Esophagus squamous epithelium (tissue), 5 donors: Measurements from ENCODE around the gene TPRX1. TPM values are rescaled to one million over a fixed set of nuclear protein-coding genes. Genes with fewer than 3 reads are reported as not detected.
"Not testable (repeated sequence)": the region's sequence is repeated elsewhere in the genome, so short reads cannot be mapped to it uniquely, and the experiment has no call there.

Experiments
- DNase-seq: peaks from one replicate; lab custom pipeline; 2025; lab: John Stamatoyannopoulos, UW
- H3K27ac ChIP-seq, 4 donors: fragments of 200-600 bp; sonication (generic); one replicate each; pipeline ENCODE4 v1.5.1; 2016 to 2019; ENCODE audit warnings: mild to moderate bottlenecking in 1 of 4
- H3K27me3 ChIP-seq, 4 donors: fragments of 200-600 bp; sonication (generic); 1 replicate in 3 of 4; 2 replicates in 1 of 4; pipeline versions ENCODE4 v1.5.1 to v1.6.0; 2017 to 2021; ENCODE audit warnings: antibody characterized with exemption in 1 of 4
- H3K36me3 ChIP-seq, 3 donors: fragments of 200-600 bp; sonication (generic); one replicate each; pipeline ENCODE4 v1.5.1; 2016 to 2019
- H3K4me1 ChIP-seq, 3 donors: fragments of 200-600 bp; sonication (generic); one replicate each; pipeline ENCODE4 v1.5.1; 2017 to 2019
- H3K4me3 ChIP-seq, 4 donors: fragments of 200-600 bp; sonication (generic); 1 replicate in 3 of 4; 2 replicates in 1 of 4; pipeline ENCODE4 v1.5.1; 2016 to 2019; ENCODE audit warnings: mild to moderate bottlenecking in 2 of 4, moderate library complexity in 1 of 4
- H3K9me3 ChIP-seq, 3 donors: fragments of 200-600 bp; sonication (generic); one replicate each; pipeline ENCODE4 v1.5.1; 2016 to 2019
- POLR2A ChIP-seq, 4 donors: fragments of 450-650 bp; IDR thresholded peaks; one replicate each; pipeline ENCODE4 v1.6.1; 2017; ENCODE audit warnings: antibody characterized with exemption in 4 of 4, mild to moderate bottlenecking in 4 of 4, moderate library complexity in 3 of 4
- WGBS, 2 donors: methylation state at CpG; one replicate each; pipeline ENCODE4 v1.1.5; 2018; 5-methylcytosine and 5-hydroxymethylcytosine counted together
- intact Hi-C: fragments of 100-400 bp; cut with DNase I; formaldehyde crosslinking; loops from one replicate; pipeline ENCODE4 v1.15.0; 2022
- total RNA-seq, 4 donors: library from RNA; depleted of rRNA; stranded (reverse); fragments of >200 nt; gene quantifications; one replicate each; pipeline ENCODE4 v1.1.0, GENCODE V29; 2016
- TF ChIP-seq, protein P1 (sequence below), 6 experiments: fragments of 450-650 bp in 4 of 6; fragments of 200-600 bp in 2 of 6; sonication (generic) in 2 of 6; IDR thresholded peaks; one replicate each; pipeline ENCODE4 v1.5.1; 2016 to 2019; ENCODE audit warnings: antibody characterized with exemption in 6 of 6, mild to moderate bottlenecking in 4 of 6, moderate library complexity in 4 of 6
- donor health status: DM: yes; HTN: yes; CAD: no.

The TPRX1 gene
- total RNA-seq, 4 donors from 2014 or later, result not detected

DNA sequence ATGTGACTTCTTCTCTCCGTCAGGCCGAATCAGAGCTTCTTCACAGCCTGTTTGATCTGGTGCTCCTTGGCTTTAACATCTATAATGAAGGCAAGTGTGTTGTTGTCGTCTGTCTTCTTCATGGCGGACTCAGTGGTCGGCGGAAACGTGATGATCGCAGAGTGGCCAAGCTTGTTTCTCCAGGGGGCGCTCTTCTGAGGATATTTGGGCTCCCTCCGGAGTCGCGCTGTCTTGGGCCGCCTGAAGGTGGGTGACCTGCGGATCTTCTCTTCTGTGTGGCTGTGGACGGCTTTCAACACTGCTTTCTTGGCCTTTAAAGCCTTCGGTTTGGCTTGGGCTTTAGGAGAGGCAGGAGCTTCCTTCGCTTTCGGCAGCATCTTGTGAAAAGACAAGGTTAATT, 9.8 kb downstream of the TPRX1 start:
- no peak overlapping the region for H3K27ac ChIP-seq
- TF ChIP-seq, protein P1, sequence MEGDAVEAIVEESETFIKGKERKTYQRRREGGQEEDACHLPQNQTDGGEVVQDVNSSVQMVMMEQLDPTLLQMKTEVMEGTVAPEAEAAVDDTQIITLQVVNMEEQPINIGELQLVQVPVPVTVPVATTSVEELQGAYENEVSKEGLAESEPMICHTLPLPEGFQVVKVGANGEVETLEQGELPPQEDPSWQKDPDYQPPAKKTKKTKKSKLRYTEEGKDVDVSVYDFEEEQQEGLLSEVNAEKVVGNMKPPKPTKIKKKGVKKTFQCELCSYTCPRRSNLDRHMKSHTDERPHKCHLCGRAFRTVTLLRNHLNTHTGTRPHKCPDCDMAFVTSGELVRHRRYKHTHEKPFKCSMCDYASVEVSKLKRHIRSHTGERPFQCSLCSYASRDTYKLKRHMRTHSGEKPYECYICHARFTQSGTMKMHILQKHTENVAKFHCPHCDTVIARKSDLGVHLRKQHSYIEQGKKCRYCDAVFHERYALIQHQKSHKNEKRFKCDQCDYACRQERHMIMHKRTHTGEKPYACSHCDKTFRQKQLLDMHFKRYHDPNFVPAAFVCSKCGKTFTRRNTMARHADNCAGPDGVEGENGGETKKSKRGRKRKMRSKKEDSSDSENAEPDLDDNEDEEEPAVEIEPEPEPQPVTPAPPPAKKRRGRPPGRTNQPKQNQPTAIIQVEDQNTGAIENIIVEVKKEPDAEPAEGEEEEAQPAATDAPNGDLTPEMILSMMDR (IDR thresholded peaks at IDR 0.05), result no peak
- no peak for TF ChIP-seq POLR2A (IDR thresholded peaks at IDR 0.05)
- no peak for DNase-seq
- H3K4me3 ChIP-seq, result no peak overlapping the region
- H3K4me1 ChIP-seq, result peaks cover 0 to 12% (median 6%) of the 10 kb centered on the region in 3 donors
- H3K36me3 ChIP-seq, result no peaks in the 10 kb centered on the region
- peaks cover 0 to 7% (median 0%) of the 10 kb centered on the region in 4 donors for H3K27me3 ChIP-seq
- H3K9me3 ChIP-seq, result no peaks in the 10 kb centered on the region
- WGBS, 2 donors, result 83 to 85% methylated on average over 16 to 18 of the region's 18 CpGs
- intact Hi-C loops, result loop anchor here (10.0 kb wide), 1 partner anchor 360 kb away; no protein-coding TSS in a partner anchor

DNA sequence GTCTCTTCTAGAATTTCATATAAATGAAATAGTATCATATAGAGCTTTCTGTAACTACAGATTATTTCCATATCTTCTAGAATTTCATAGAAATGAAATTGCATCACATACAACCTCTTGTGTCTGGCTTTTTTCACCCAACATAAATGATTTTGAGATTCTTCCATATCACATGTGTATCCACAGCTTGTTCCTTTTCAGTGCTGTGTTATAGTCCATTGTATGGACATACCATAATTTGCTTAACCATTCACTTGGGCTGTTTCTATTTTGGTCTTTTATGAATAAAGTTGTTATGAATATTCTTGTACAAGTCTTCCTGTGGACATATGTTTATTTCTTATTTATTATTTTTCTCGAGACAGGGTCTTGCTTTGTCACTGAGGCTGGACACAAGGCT, 11.7 kb downstream of the TPRX1 start:
- Histone ChIP-seq H3K4me1 (peaks cover 0 to 22% (median 6%) of the 10 kb centered on the region in 3 donors), H3K27me3 (no peaks in the 10 kb centered on the region), H3K4me3 (no peak overlapping the region), H3K27ac (no peak overlapping the region), H3K9me3 (no peaks in the 10 kb centered on the region), H3K36me3 (no peaks in the 10 kb centered on the region)
- TF ChIP-seq, protein P1 (IDR thresholded peaks at IDR 0.05), result no peak
- no peak for TF ChIP-seq POLR2A (IDR thresholded peaks at IDR 0.05)
- DNase-seq, result no peak
- intact Hi-C loops, result loop anchor here (10.0 kb wide), 1 partner anchor 358 kb away; no protein-coding TSS in a partner anchor
- 85 to 100% methylated on average over 1 of the region's 1 CpG for WGBS, 2 donors

DNA sequence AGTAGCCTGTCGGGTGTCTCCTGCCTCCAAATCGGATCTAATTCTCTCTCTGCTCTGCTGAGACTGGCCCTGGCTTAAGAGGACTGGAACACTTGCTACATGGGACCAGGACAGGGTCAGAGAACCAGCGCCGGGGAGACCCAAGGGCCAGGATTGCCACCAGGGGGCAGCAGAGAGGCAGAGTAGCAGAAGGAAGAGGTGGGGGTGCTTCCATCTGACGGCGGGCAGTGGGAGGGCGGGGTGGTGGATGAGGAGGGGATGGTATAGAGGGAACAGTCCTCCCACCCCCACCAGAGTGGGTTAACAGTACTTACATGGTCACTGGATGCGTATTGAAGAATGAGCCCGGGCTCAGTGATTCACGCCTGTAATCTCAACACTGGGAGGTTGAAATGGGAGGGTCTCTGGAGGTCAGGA, 13.9 kb downstream of the TPRX1 start:
- no peak for TF ChIP-seq POLR2A (IDR thresholded peaks at IDR 0.05)
- TF ChIP-seq, protein P1 (IDR thresholded peaks at IDR 0.05), result peak; percentile 62 to 88 (median 72)
- DNase-seq, result no peak
- Histone ChIP-seq H3K27ac (no peak overlapping the region), H3K27me3 (no peaks in the 10 kb centered on the region), H3K4me3 (no peak overlapping the region), H3K9me3 (no peaks in the 10 kb centered on the region), H3K4me1 (peaks cover 0 to 31% (median 6%) of the 10 kb centered on the region in 3 donors), H3K36me3 (peaks cover 4 to 16% (median 5%) of the 10 kb centered on the region in 3 donors)
- intact Hi-C loops, result loop anchor here (10.0 kb wide), 1 partner anchor 356 kb away; no protein-coding TSS in a partner anchor
- 0 to 33% methylated on average over 1 to 2 of the region's 10 CpGs for WGBS, 2 donors

DNA sequence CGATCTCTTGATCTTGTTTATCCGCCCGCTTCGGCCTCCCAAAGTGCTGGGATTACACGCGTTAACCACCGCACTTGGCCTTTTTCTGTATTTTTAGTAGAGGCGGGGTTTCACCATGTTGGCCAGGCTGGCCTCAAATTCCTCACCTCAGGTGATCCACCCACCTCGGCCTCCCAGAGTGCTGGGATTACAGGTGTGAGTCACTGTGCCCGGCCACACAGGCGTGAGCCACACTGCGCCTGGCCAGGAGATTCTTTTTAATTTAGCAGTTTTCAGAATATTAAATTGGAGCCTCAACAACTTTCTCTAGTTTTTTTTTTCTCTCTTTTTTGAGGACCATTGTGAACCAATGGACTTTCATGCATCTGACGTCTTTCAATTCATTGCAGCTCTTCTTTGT, 14.5 kb downstream of the TPRX1 start:
- intact Hi-C loops, result loop anchor here (5.0 to 10.0 kb wide), 2 partner anchors 78 to 355 kb away; partner anchors contain the start of gene EHD2

DNA sequence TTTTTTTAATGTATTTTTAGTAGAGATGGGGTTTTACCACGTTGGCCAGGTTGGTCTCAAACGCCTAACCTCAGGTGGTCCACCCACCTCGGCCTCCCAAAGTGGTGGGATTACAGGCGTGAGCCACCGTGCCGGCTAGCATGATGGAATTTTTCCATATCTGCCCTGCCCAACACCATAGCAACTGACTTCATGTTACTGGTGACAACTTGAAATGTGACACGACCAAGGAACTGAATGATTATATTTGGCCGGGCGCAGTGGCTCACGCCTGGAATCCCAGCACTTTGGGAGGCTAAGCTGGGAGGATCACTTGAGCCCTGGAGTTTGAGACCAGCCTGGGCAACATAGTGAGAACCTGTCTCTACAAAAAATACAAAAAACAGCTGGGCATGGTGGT, 17.0 kb downstream of the TPRX1 start:
- WGBS, 2 donors, result 78 to 89% methylated on average over 10 of the region's 10 CpGs
- intact Hi-C loops, result loop anchor here (5.0 kb wide), 1 partner anchor 75 kb away; the partner anchor contains the start of gene EHD2
- not testable (repeated sequence) for DNase-seq, H3K27ac ChIP-seq, H3K4me3 ChIP-seq, H3K9me3 ChIP-seq, H3K27me3 ChIP-seq
- Histone ChIP-seq H3K36me3 (peaks cover 12 to 47% (median 30%) of the 10 kb centered on the region in 3 donors), H3K4me1 (peaks cover 0 to 36% (median 9%) of the 10 kb centered on the region in 3 donors)

More for the DNA sequence above, 14.5 kb downstream of the TPRX1 start:
- H3K36me3 ChIP-seq, result peaks cover 4 to 22% (median 10%) of the 10 kb centered on the region in 3 donors
- not testable (repeated sequence) for H3K4me3 ChIP-seq, H3K9me3 ChIP-seq, DNase-seq, H3K27ac ChIP-seq, H3K27me3 ChIP-seq
- peaks cover 0 to 31% (median 6%) of the 10 kb centered on the region in 3 donors for H3K4me1 ChIP-seq
- WGBS, 2 donors, result 76 to 79% methylated on average over 13 of the region's 13 CpGs

DNA sequence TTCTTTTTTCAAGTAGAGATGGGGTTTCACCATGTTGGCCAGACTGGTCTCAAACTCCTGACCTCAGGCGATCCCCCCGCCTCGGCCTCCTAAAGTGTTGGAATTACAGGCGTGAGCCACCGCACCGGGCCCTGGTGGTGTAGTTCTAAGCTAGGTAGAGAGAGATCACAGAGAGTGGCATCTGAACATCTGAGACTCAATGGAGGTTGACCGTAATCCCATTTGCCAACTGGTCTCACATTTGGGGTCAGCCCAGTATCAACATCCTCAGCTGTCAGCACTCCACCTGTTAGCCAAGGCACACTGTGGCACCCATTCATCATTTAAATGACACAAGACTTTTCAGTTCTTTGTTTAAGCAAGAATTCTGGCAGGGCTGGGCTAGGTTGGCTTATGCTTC, 17.8 kb downstream of the TPRX1 start:
- Histone ChIP-seq H3K9me3 (no peaks in the 10 kb centered on the region), H3K36me3 (peaks cover 12 to 55% (median 30%) of the 10 kb centered on the region in 3 donors), H3K4me1 (peaks cover 0 to 44% (median 15%) of the 10 kb centered on the region in 3 donors), H3K27ac (no peak overlapping the region), H3K27me3 (no peaks in the 10 kb centered on the region), H3K4me3 (no peak overlapping the region)
- TF ChIP-seq, protein P1 (IDR thresholded peaks at IDR 0.05), result no peak
- TF ChIP-seq POLR2A (IDR thresholded peaks at IDR 0.05), result no peak
- DNase-seq, result no peak
- WGBS, 2 donors, result 83 to 90% methylated on average over 2 to 5 of the region's 7 CpGs
- intact Hi-C loops, result loop anchor here (5.0 kb wide), 1 partner anchor 74 kb away; the partner anchor contains the start of gene EHD2
